D341Med (cell line): Measurements from ENCODE around the gene PBX4.

Source experiments
- DNase-seq: peaks from one replicate; pipeline ENCODE4 v3.0.0; 2012; ENCODE audit warnings: low spot score

PBX4 gene

DNA sequence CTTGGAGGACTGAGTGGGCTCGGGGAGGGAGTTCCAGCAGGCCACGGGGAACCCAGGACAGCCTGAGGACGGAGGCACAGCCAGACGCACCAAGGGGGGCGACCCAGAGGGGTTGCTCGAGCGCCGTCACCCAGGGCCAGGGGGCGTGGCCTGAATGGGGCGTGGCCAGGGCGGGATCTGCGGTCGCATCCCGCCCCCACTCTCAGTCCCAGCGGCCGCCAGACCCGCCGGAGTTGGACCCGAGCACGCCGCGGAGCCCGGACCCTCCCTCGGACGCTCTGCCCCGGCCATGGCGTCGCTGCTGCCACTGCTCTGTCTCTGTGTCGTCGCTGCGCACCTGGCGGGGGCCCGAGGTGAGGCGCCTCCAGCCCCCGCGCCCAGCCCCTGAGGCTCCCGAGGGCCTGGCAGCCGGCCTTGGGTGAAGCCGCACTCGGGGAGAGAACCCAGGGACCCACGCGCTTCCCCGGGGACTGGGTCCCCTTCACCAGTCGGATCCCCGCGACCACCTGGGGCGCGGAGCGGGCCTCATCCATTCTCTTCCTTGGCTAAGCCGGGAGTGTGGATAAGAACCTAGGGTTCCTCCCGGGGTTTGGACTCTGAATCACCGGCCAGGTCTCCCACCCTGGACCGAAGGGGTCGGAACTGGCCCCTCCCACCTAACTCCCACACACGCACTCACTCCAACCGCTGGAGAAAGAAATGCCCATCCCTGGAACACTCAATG lies 80.3 kb downstream of the PBX4 start, which contains the start of gene CILP2:
CILP2 (plus strand) TSS at position 205 of the 724 bp plus-strand sequence; CDS start at position 290, 85 bp downstream.
- no peak for DNase-seq

DNA sequence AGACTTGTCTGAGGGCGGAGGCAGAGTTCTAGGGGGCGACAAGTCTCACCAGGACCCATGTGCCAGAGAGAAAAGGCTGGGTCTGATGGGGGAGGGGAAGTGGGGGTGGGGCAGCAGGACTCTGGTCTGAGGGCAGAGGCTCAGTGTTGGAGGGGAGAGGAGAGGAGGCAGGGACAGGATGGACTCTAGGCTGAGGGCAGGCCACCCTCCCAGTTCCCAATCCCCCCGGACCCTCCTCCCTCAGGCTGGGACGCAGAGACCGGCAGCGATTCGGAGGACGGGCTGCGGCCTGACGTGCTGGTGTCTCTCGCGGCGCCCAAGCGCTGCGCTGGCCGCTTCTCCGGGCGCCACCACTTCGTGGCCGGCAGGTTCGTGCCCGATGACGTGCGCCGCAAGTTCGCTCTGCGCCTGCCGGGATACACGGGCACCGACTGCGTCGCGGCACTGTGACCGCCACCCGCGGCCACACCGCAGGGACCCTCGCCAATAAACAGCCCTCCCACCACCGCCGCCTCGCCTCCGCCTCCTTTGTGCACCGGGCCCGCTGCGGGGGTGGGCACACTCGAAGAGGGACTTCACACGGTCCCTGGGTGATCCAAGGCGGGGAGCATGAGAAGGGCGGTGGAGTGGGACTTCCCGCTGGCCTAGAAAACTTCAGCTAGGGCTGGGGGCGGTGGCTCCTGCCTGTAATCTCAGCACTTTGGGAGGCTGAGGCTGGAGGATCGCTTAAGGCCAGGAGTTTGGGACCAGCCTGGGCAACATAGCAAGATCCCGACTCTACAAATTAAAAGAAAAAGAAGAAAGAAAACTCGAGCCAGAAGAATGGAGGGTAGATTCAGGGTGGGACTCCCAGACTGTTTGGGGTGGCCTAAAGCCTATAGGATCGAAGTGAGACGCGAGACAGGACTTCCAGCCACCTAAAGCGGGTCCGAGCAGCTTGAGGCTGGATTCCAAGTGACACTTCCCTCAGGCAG lies 81.1 kb downstream of the PBX4 start:
- no peak for DNase-seq

DNA sequence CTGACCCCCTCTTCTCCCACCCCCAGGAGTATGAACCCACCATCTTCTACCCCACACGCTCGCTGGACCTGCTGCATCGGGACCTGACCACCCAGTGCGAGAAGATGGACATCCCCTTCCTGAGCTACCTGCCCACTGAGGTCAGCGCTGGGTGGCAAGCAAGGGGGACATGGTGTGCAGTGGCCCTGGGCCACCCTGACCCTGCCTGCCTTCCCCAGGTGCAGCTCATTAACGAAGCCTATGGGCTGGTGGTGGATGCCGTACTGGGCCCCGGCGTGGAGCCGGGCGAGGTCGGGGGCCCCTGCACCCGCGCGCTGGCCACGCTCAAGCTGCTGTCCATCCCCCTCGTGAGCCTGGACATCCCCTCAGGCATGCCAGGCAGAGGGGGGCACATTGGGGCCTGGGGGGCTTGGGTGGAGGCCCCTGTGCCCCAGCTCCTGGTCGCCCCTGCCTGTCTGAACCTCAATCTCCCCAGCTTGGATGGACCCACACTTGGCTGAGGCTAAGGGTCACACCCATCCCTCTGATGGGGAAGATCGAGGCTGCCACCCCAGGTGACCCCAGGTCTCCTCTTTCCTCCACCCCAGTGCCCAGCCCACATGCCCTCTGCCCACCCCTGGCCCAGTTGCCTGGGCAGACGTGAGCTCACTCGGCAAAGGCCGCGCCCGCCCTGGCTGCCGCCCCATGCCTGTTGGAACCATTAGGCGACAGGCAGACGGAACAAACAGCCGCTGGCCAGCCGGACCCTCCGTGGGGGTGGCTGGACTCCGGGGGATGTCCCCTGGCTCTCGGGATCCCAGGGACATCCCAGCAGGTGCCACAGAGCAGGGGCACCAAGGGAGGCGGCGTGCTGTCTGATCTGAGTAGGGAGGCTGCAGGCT lies 82.9 kb downstream of the PBX4 start:
- DNase-seq, result no peak

GRCh38 chr19:19534556-19535265 lies 83.8 kb downstream of the PBX4 start:
- no peak for DNase-seq

- peak; percentile 70 for DNase-seq
These were observed 84.6 kb downstream of the PBX4 start for GRCh38 chr19:19533841-19534240.

DNA sequence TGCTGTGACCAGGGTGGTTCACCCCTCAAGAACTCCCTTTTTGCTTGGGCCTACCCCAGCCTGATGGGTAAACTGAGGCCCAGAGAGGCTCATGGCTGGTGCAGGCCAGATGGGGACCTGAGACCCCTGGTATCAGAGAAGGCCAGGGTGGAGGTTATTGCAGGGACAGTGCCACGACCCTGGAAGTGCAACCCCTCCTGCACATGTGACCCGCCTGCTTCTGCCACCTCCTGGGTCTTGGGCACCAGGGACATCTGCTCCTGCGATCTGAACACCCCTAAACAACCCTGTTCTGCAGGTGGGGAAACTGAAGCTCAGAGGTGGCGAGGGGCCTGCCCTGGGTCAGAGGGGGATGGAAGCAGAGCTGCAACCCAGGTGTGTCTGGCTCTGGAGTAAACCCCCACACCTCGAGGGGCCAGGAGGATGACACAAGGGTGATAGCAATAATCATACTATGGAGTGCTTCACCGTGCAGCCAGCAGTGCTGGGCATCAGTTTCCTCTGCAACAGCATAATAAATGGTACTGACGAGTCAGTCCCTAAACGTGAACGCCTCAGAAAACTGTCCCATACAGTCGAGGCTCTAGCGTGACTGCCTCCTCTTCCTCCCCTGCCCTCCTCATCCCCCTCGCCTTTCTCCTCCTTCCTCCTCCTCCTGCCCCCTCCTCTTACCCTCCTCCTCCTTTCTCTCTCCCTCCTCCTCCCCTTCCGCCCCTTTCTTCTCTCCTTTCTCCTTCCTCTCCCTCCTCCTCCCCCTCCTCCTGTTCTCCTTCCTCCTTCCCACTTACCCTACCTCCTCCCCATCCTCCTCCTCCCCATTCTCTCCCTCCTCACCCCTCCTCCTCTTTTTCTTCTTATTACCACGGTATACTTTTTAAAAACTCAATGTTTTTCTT lies 85.4 kb downstream of the PBX4 start:
- DNase-seq, result no peak

GRCh38 chr19:19531951-19532805 lies 86.3 kb downstream of the PBX4 start:
- peak; percentile 91 for DNase-seq

GRCh38 chr19:19530889-19531288 lies 87.6 kb downstream of the PBX4 start:
- no peak for DNase-seq

DNA sequence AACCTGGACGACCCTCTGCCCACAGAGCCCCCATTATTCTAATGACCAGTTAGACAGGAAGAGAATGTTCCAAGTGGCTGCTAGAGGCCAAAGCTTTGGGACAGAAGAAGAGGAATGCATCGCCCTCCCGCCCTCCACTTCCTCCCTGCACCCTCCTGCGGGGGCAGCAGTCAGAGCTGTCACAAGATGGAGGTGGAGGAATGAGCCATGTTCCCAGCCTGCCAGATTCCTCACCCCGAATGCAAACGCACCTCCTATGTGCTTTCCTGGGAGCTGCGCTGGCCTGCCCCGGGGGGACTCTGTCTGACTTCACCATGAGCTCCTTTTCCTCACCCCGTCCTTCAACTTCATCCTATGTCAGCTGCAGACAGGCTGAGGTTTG lies 88.1 kb downstream of the PBX4 start:
- DNase-seq, result no peak

GRCh38 chr19:19529783-19530422 lies 88.6 kb downstream of the PBX4 start:
- DNase-seq, result no peak

DNA sequence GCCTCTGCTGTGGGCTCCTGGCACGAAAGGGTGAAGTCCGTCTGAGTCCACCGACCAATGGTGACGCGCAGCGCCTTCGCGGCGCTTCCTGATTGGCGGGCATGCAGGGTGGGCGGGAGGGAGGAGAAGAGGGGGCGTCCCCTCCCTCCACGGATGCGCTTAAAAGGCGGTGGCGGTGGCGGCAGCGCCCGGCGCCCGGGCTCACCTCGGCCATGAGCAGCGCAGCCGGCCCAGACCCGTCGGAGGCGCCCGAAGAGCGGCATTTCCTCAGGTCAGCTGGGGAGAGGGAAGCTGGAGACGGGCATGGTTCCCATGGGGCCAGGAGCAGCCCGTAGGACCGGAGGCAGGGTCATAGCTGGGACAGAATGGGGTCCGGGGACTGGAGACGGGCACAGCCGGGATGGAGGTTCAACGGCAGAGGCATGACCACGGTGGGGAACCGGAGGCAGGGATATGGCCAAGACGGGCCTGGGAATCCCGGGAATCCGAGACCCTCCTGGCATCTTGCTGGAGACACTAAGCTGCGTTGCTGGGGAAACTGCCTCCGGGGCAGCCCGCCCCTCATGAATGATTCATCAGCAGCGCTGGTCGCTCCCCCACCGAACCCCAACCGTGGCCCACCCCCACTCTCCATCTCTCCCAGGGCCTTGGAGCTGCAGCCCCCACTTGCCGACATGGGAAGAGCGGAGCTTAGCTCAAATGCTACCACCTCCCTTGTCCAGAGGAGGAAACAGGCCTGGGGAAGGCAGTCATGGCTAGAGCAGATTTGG lies 89.6 kb downstream of the PBX4 start, which contains the start of gene YJEFN3:
YJEFN3 (plus strand) TSS at position 191 of the 770 bp plus-strand sequence; CDS start at position 213, 22 bp downstream.
- no peak for DNase-seq

GRCh38 chr19:19527674-19528625 lies 90.5 kb downstream of the PBX4 start:
- no peak for DNase-seq

DNA sequence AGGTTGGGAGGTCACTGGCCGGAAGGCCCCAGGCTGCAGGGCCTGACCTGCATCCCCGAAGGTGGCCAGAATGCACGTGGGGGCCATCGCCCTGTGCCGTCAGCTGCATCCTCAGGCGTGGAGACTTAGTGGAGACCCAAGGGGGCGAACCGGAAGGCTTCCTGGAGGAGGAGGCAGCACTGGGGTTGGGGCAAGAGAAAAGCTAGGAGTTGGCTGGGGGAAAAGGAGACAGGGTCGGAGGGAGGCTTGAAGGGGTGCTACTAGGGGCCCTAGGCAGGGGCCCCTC lies 91.2 kb downstream of the PBX4 start:
- DNase-seq, result no peak

DNA sequence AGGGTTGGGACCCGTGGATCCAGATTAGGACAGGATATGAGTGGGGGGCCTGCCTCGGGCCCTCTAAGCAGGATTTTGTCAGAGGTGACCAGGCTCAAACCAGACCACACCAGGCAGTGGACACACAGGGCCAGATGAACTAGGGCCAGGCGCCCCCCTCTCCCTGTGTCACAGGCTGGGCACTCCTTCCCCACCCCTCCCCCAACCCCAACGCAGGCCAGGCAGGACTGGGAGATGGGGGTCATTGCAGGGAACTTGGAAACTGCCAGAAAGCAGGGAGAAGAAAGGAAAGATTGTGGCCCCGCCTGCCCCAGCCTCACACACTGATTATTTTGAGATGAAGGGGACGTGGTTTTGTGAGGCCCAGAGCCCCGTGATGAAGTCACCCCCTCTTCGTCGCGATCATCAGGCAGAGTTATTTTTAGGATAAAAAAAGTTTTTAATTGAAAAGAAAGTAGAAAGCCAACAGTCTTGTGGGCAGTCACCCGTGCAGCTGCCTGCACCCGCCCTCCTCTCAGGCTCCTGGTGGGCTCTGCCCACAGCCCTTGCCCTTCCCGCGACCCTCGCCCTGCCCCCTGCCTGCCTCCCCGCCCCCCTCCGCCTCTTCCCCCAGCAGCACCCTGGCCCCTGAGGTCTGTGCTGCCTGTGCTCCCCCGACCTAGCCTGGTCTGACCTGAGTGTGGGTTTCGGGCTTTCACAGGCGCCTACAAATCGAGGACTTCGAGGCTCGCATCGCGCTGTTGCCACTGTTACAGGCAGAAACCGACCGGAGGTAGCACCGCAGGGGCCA lies 91.7 kb downstream of the PBX4 start:
- DNase-seq, result no peak

GRCh38 chr19:19525611-19526380 lies 92.7 kb downstream of the PBX4 start:
- DNase-seq, result no peak
